HG02642 (cell line): Measurements from ENCODE around the gene SLC22A7.
A peak's percentile ranks its signal among the peaks of the same experiment; 100 is the strongest.
"Not testable (repeated sequence)": the region's sequence is repeated elsewhere in the genome, so short reads cannot be mapped to it uniquely, and the experiment has no call there.

Source experiments
- ATAC-seq: cut with Tn5 transposase; IDR thresholded peaks from one replicate; pipeline ENCODE4 v1.9.1; 2021; ENCODE audit warnings: mild to moderate bottlenecking; ENCODE audit not compliant: unreplicated experiment, poor library complexity

Gene SLC22A7

GRCh38 chr6:43328528-43328927 lies 30.5 kb downstream of the SLC22A7 start:
- no peak for ATAC-seq

- ATAC-seq, result no peak
These were observed 33.4 kb downstream of the SLC22A7 start for GRCh38 chr6:43331470-43331869.

GRCh38 chr6:43331891-43332290 lies 33.8 kb downstream of the SLC22A7 start:
- ATAC-seq, result no peak

- ATAC-seq, result no peak
These were observed 36.5 kb downstream of the SLC22A7 start for GRCh38 chr6:43334466-43335095.

GRCh38 chr6:43335469-43335868 lies 37.4 kb downstream of the SLC22A7 start:
- ATAC-seq, result no peak

- ATAC-seq, result no peak
These were observed 38.3 kb downstream of the SLC22A7 start for GRCh38 chr6:43336382-43336781.

GRCh38 chr6:43338243-43338642 lies 40.2 kb downstream of the SLC22A7 start:
- ATAC-seq, result peak; percentile 45

GRCh38 chr6:43339168-43339567 lies 41.1 kb downstream of the SLC22A7 start:
- ATAC-seq, result peak; percentile 82

- ATAC-seq, result not testable (repeated sequence)
These were observed 48.2 kb downstream of the SLC22A7 start for GRCh38 chr6:43346243-43346642.

- ATAC-seq, result no peak
These were observed 49.0 kb downstream of the SLC22A7 start for GRCh38 chr6:43347021-43347420.

- no peak for ATAC-seq
These were observed 49.4 kb downstream of the SLC22A7 start for GRCh38 chr6:43347444-43347843.

- ATAC-seq, result not testable (repeated sequence)
These were observed 53.9 kb downstream of the SLC22A7 start for GRCh38 chr6:43351951-43352350.
